ENCODE measurements around the gene ARFGAP1.
"Not testable (repeated sequence)": the region's sequence is repeated elsewhere in the genome, so short reads cannot be mapped to it uniquely, and the experiment has no call there.

The ARFGAP1 gene

DNA sequence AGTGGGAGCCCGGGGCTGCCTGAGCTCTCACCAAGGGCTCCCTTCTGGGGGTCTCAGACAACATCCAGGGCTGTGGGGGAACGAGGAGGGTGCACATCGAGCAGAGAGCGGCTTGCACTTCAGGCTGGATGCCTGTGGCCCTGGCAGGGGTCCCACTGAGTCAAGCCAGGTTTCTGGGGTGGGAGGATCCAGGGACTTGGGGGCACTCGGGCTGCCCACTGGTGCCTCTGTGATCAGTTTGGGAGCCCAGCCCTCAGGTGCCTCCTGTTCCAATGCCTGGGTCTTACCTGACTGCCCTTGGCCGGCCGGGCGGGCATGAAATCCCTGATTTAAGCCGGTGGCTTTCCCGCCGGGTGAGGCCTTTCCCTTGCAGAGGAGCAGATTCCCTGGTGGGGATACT, 20.8 kb downstream of the ARFGAP1 start:
- no peak for DNase-seq

DNA sequence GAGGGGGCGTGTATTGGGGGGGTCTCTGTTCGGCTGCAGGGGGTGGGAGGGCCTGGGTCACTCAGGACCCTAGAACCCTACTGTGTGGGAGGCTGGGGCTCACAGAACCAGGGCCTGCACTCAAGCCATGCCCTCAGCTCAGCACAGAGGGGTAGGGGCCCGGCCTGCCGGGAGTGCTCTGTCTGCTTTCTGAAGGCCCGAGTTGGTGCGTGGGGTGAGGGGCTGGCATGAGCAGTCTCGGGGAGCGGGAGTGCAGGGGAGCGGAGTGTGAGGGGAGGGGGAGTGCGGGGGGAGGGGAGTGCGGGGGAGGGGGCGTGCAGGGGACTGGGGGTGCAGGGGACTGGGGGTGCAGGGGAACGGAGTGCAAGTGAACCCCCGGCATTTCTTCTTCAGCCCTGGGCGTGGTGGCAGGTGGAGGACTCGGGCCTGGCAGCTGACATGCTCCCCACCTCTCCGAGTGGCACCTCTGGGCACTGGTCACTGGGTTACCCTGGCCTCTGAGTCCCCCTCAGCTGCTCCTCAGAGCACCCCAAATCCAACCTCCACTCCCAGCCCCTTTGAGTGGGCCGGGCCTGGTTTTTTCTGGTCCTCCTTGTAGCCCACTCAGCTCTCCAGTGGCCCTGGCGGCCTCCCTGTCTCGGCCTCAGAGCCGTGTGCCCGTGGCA, 21.4 kb downstream of the ARFGAP1 start:
- no peak for DNase-seq

DNA sequence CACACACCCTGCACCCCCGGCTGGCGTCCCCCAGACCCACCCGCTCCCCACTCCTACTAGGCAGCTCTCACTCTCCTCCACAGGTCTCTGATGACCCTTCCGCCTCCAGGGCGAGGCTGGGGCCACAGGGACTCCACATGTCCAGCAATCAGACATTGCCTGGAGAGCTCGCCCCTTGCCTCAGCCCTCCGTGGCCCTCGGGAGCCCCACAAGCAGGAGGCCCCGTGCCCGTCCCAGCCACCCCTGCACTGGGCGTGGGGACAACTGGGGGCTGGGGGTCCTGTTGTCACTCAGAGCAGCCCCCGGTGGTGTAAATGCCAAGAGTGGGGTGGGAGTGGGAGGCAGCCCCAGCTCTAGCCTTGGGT, 21.9 kb downstream of the ARFGAP1 start:
- DNase-seq, result no peak

DNA sequence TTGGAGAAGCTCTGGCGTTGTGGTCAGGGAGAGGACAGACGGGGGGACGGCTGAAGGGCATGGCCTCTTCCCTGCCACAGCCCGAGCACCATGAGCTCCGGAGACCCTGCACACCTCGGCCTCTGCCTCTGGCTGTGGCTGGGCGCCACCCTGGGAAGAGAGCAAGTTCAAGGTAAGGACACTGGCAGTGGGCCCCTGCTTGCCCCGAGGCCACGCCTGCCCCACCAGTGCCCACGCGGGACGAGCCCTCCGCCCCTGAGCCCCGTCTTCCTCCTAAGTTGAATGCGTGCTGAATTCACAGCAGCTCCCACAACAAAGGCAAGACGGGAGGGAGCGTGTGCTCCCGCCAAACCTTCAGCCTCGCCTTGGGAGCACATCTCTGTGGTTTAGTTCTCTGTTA, 22.4 kb downstream of the ARFGAP1 start:
- DNase-seq, result no peak

DNA sequence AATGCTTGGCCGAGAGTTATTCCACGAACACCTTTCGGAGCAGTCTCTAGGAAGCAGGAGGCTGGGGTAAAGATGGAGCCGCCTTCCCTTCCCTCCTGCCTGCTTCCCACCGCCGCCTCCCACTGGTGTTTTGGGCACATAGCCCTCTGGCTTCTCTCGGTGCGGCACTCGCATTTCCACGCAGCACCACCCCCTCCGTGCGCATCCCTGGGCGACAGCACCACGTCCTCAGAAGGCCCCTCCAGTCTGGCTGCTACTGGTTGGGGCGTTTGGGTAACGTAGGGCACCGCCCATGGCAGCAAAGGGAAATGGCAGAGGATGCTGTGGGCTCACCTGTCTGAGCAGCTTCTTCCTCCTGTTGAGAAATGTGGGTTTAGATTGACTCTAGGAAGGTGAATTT, 22.8 kb downstream of the ARFGAP1 start:
- DNase-seq, result no peak

DNA sequence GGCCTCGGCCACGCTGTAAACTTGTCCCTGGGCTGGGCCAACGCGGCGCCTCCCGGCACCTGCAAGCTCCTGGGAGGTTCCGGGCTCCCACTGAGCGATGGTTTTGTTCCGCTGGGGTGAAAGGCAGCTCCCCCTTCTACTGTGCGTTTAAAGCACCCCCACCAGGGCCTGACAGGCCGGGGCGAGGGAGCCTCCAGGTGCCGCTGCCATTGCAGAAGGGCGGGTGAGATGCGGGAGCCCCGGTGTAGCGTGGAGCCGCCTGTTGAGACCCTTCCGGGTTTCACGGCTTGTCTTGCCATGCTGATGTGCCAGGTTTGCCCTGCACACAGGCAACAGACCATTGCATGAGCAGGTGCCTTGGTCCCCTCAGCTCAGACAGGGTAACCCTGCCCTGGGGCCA, 23.2 kb downstream of the ARFGAP1 start:
- DNase-seq, result no peak

DNA sequence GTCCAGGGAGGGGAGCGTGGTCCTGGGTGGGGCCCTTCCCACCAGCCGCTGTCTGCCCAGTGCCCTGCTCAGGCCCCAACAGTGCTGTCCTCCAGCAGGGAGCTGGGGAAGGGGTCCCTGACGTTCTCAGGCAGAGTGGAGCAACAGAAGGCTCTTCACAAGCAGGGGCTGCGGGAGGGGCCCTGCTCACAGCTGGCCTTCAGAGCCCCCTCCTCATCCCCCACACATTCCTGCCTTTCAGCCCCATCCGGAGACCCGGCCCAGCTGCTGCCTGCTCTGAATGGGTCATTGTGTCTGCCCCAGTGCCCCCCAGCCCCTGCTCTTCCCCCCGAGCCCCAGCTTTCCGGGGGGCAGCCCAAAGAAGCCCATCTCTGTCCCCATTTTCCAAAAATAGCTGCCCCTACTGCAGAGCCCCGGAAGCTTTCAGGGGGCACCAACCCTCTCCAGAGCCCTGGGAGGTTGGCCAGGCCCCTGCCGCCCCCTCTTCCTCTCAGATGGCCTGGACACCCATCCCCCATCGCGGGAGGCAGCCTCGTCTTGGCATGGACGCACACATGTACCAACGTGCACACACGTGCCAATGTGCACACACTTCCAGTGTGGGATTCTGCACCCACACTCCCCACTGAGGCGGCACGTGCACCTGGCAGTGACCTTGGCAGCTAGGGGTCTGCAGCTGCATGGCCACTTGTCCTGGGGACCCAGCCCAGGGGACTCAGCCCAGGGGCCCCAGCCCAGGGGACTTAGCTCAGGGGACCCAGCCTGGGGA, 24.1 kb downstream of the ARFGAP1 start:
- DNase-seq, result no peak

DNA sequence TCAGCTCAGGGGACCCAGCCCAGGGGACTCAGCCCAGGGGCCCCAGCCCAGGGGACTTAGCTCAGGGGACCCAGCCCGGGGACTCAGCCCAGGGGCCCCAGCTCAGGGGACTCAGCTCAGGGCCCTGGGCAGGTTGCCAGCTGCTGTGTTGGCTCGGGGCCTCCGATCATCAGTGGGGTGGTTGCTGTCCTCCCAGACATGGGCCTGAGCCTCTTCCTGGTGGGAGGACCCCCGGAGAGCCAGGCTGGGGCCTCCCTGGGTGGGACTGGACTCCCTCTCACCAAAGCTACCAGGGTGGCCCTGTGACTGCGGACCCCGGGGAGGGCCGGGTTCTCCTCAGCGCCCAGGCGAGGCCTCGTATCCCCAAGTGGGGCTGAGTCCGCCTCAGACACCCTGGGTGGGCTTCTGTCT, 24.8 kb downstream of the ARFGAP1 start:
- DNase-seq, result no peak

DNA sequence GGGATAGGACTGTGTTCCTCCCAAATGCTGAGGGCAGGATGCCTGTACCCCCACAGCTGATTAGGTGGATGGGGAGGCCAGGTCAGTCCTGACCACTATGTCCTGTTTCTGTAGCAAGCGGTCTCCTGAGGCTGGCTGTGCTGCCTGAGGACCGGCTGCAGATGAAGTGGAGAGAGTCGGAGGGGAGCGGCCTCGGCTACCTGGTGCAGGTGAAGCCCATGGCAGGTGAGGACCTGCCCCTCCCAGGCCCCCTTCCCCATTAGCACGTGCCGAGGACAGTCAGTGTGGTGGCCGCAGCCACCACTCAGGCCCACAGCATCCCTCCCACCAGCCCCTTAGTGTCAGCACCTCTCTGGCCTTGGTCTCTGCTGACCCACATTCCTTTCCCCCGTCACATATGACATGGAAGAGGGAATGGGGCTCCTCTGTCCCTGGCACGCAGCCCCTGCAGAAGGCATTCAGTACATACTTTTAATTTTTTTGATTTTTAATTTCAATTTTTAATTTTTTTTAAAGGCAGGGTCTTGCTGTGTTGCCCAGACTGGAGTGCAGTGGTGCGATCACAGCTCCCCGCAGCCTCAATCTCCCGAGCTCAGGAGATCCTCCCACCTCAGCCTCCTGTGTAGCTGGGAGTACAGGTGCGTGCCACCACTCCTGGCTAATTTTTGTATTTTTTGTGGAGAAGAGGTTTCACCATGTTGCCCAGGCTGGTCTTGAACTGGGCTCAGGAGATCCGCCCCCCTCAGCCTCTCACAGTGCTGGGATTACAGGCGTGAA, 25.4 kb downstream of the ARFGAP1 start:
- no peak for DNase-seq

DNA sequence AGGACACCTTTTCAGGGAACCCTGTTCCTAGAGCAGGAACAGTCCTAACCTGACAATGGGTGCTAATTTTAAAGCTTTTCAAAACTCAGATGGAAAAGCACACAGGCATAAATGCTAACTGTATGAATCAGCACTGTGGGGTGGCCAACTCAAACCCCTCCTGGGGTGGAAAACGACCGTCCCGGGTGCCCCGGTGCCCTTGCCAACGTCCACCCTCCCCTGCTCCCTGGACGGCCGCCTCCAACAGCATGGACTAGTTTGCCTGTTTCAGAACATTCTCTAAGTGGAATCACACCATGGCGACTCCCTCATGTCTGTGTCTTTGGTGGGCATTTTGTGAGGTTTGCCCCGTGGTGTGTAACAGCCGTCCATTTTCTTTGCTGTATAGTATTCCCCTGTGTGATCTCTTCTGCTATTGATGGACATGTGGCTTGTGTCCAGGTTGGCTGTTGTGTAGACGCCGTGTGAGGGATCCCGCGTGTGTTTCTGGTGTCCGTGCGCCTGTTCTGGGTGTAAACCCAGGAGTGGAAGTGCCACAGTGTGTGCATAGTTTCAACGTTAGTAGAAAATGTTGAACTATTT, 26.2 kb downstream of the ARFGAP1 start:
- no peak for DNase-seq

DNA sequence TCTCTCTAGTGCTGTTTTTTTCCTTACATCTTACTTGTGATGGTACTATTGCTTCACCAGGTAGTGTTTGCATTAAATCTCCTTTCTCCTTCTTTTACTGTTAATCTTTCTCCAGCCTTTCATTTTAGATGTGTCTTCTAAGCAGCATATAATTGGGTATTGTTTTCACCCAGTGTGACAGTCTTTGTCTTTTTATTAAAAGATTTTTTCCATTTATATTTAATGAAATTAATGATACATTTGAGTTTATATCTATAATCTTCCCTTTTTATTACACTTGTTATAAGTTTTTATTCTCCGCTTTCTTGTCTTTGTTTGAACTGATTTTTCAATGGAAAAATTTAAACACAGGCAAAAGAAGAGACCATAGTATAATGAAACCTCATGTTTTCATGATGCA, 29.1 kb downstream of the ARFGAP1 start:
- no peak for DNase-seq

DNA sequence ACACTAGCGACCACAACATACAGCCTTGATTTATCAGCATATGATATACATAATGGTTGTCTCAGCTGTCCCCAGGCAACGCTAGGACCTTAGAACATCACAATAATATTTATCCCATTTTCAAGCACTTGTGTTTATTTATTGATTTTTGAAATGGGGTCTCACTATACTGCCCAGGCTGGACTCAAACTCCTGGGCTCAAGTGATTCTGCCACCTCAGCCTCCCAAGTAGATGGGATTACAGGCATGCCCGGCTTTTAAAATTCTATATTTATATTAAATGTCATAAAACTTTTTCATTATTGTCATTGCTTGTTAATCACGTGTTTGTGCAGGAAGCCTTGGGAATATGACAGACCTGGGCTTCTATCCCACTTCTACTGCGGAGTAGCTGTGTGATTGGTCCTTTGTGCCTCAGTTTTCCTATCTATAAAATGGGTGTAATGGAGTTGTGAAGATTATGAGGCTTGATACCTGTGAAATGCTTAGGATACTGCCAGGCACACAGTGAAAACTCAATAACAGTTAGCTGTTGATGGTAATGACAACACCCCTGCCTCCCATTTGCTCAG, 30.6 kb downstream of the ARFGAP1 start:
- no peak for DNase-seq

DNA sequence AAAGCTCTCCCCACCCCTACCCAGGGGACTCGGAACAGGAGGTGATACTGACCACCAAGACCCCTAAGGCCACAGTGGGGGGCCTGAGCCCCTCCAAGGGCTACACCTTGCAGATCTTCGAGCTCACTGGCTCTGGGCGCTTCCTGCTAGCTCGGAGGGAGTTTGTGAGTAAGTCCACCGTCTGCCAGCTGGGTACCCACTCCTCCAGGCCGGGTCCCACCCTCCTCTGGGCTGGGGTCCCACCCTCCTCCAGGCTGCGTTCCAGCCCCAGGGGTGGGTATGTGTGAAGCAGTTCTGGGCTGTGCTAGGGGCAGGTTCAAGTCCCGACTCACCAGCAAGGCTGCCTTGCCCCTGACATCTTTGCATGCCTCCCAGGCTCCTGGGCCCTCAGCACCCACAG, 32.8 kb downstream of the ARFGAP1 start:
- no peak for DNase-seq

DNA sequence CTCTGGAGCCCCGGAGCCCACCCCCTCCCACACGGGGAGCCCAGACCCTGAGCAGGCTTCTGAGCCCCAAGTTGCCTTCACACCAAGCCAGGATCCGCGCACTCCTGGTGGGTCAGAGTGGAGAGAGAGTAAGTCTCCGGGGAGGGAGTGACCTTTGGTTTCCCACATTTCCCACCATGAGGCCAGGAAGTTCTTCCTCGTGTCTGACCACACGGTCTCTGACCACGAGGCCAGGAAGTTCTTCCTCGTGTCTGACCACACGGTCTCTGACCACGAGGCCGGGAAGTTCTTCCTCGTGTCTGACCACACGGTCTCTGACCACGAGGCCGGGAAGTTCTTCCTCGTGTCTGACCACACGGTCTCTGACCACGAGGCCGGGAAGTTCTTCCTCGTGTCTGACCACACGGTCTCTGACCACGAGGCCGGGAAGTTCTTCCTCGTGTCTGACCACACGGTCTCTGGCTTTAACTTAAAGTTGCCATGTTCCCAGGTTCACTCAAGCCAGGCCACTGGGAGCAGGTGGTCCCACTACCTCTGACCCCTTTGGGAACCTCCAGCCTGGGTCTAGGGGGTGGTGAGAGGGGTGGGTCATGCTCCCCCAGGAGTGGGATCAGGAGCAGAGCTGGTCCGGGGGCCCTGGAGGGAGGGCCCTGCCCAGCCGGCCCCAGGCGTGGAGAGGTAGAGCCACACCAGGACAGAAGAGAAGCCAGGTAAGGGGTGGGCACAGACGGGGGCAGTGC, 33.5 kb downstream of the ARFGAP1 start:
- DNase-seq, result not testable (repeated sequence)

DNA sequence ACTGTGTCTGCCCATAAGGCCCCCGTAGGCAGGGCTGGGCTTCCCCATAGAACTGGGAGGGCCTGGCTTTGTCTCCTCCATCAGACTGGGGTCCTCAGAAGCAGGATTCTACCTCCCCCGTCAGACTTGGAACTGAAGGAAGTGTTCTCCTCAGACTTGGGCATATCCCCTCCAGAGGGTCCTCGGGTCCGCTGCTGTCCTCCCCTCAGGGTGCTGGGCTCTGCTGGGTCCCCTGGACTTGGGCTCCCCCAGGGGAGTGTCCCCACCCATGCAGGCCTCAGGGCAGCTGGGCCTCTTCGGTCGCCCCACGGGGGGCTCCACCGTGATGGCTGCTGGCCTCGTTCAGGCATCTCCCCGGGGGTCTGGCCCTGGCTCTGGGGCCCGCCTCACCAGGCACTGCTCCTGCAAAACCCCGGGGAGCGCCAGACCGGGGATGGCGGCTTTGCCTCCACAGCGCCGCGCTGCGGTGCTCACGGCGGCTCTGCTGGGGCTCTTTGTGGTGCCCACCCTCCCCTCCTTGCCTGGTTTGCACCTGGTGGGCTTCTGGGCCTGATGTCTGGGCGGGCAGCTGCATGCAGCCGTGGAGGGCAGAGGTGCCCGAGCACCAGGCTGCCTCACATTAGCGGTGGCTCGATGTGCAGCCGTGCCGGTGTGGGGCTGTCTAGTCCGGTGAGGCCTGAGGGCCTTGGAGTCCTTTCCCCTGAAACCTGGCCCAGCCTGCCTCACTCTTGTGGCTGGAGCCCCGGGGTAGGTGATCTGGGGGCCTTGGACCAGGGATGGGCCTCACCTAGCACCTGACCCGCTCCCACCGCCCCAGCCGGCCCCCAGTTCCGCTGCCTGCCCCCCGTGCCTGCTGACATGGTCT, 34.3 kb downstream of the ARFGAP1 start:
- no peak for DNase-seq

DNA sequence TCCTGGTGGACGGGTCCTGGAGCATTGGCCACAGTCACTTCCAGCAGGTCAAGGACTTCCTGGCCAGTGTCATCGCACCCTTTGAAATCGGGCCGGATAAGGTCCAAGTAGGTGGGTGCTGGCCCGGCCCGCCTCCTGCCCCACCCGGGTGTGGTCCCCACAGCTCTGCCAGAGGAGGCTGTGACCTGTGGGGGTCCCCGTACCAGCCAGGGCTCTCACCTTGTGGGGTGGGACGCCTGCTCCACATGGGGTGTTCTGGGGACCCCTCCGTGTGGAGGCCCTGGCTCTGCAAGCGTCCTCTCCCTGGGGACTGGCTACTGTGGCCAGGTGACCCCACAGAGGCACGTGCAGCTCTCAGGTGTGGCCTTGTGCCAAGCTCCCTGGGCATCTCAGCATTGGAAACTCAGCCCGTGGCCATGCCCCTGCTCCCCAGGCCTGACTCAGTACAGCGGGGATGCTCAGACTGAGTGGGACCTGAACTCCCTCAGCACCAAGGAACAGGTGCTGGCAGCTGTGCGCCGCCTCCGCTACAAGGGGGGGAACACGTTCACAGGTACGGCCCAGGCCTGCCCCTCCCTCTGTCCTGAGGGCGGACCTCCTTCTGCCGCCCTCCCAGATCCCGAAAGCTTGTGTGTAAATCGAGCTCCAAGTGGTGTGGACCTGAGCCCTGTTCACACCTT, 35.1 kb downstream of the ARFGAP1 start:
- no peak for DNase-seq

DNA sequence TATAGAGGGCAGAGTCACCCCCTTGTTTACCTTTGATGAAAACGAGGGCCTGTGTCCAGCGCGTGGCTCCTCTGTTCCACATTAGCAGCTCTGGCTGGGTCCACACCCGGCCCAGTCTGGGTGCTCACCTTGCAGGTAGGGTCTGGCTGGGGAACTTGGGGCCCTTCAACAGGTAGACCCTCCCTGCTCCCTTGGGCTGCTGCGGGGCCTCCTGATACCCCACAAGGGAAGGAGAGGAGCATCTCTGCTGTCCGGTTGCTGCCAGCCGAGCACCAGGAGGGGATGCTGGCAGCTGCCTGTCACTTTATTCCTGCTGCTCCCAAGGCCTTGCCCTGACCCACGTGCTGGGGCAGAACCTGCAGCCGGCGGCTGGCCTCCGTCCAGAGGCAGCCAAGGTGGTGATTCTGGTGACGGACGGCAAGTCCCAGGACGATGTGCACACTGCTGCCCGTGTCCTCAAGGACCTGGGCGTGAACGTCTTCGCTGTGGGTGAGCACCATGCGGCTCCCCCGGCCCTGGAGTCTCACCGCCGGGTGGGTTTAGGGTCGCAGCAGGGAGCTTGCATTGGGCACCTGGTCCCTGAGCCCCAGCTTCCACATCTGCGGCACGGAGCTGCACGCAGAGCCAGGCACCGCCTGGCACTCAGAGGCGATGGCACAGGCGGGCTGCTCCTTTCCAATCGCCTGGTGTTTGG, 35.8 kb downstream of the ARFGAP1 start:
- DNase-seq, result no peak

DNA sequence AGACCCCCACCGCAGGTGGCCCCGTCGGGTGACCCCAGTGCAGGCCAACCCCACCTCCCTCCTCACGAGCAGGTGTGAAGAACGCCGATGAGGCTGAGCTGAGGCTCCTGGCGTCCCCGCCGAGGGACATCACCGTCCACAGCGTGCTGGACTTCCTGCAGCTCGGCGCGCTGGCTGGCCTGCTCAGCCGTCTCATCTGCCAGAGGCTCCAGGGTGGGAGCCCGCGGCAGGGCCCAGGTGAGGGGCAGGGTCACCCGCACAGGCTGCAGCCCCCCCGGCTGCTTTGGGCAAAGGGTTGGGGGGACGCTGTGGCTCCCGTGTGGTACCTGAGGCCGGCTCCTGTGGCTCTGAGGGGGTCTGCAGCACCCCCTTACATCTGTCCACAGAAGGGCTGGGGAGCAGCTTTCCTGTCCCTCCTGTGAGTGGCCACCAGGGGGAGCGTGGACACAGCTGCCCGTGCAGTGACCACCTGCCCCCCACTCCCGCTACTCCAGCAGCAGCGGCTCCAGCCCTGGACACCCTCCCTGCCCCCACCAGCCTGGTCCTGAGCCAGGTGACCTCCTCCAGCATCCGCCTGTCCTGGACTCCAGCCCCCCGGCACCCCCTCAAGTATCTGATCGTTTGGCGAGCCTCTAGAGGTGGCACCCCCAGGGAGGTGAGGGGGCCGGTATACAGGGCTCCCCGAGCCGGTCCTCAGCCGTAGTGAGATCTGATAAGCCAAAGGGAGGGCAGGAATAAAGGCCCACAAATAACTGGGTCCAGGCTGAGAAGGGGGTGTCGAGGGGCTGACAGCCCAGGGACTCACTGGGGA, 36.9 kb downstream of the ARFGAP1 start:
- DNase-seq, result no peak

DNA sequence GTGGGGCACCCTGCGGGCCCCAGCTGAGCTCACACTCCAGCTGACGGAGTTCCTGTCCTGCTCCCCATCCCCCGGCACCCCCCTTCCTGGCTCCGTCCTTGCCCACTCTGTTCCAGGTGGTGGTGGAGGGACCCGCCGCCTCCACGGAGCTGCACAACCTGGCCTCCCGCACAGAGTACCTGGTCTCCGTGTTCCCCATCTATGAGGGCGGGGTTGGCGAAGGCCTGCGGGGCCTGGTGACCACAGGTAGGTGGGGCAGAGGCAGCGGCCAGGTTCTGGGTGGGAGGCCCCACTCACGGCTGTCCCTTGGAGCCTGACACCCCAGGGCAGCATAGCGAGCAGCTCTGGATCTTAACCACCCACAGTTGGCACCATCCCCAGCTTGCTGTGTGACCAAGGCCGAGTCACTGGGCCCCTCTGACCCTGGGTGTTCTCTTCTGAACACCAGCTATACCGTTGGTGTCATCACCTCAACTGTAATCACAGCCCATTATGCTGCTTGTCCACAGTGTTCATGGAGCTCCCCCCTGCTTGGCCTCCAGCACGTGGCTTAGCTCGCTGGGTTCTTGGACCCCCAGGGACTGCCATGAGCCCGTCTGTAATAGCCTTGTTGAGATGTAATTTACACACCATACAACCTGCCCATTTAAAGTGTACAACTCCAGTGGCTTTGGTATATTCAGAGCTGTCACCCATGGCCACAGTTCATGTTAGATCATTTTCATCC, 37.8 kb downstream of the ARFGAP1 start:
- DNase-seq, result no peak

Data from NCI-H2029 (cell line).